Osteocyte (in vitro differentiated cells): Measurements from ENCODE around the gene SSBP4. TPM values are rescaled to one million over a fixed set of nuclear protein-coding genes. Genes with fewer than 3 reads are reported as not detected.

Experiments used
- DNase-seq: peaks from one replicate; pipeline ENCODE4 v3.0.0; 2021; ENCODE audit warnings: mixed read lengths; ENCODE audit not compliant: unreplicated experiment; ENCODE audit errors: extremely low spot score
- H3K27ac Mint-ChIP-seq: one replicate; pipeline ENCODE4 v1.8.0; 2021; ENCODE audit warnings: mild to moderate bottlenecking, mixed read lengths; ENCODE audit not compliant: unreplicated experiment
- H3K27me3 Mint-ChIP-seq: one replicate; pipeline ENCODE4 v1.8.0; 2021; ENCODE audit warnings: mixed read lengths; ENCODE audit not compliant: unreplicated experiment
- H3K36me3 Mint-ChIP-seq: one replicate; pipeline ENCODE4 v1.8.0; 2021; ENCODE audit warnings: mixed read lengths; ENCODE audit not compliant: unreplicated experiment
- H3K4me1 Mint-ChIP-seq: one replicate; pipeline ENCODE4 v1.8.0; 2021; ENCODE audit warnings: mixed read lengths; ENCODE audit not compliant: unreplicated experiment
- H3K4me3 Mint-ChIP-seq: one replicate; pipeline ENCODE4 v1.8.0; 2021; ENCODE audit warnings: mild to moderate bottlenecking, moderate library complexity, mixed read lengths; ENCODE audit not compliant: unreplicated experiment
- H3K9me3 Mint-ChIP-seq: one replicate; pipeline ENCODE4 v1.8.0; 2021; ENCODE audit warnings: mixed read lengths; ENCODE audit not compliant: unreplicated experiment
- CTCF ChIP-seq: fragments of 200-600 bp; sonication (generic); IDR thresholded peaks from 2 replicates; pipeline ENCODE4 v1.5.0; 2021; ENCODE audit warnings: antibody characterized with exemption, mild to moderate bottlenecking, moderate library complexity
- total RNA-seq: library from RNA; stranded (reverse); gene quantifications from 2 replicates; pipeline ENCODE4 v1.2.1, GENCODE V29; 2021

SSBP4 gene
- total RNA-seq, 1 donor from 2014 or later: 82.9 TPM

GRCh38 chr19:18443406-18443805 is 24.2 kb downstream of the SSBP4 start:
- no peak for DNase-seq
- H3K9me3 Mint-ChIP-seq: no peaks in the 10 kb centered on the region
- no peak overlapping the region for H3K4me3 Mint-ChIP-seq

GRCh38 chr19:18443831-18444230 is 24.6 kb downstream of the SSBP4 start:
- Mint-ChIP-seq H3K4me1 (peaks cover 19% of the 10 kb centered on the region), H3K27me3 (no peaks in the 10 kb centered on the region), H3K27ac (no peak overlapping the region), H3K36me3 (peaks cover 22% of the 10 kb centered on the region), H3K4me3 (no peak overlapping the region), H3K9me3 (no peaks in the 10 kb centered on the region)
- no peak for DNase-seq
- no peak for TF ChIP-seq CTCF

More at GRCh38 chr19:18443406-18443805, 24.2 kb downstream of the SSBP4 start:
- Mint-ChIP-seq H3K27me3 (no peaks in the 10 kb centered on the region), H3K4me1 (peaks cover 24% of the 10 kb centered on the region), H3K36me3 (peaks cover 20% of the 10 kb centered on the region), H3K27ac (no peak overlapping the region)
- no peak for TF ChIP-seq CTCF

- no peaks in the 10 kb centered on the region for H3K27me3 Mint-ChIP-seq
Observed at GRCh38 chr19:18444513-18444912, 25.3 kb downstream of the SSBP4 start.

GRCh38 chr19:18445262-18445948 is 26.2 kb downstream of the SSBP4 start:
- peaks cover 26% of the 10 kb centered on the region for H3K36me3 Mint-ChIP-seq
- H3K9me3 Mint-ChIP-seq: no peaks in the 10 kb centered on the region
- H3K4me1 Mint-ChIP-seq: peaks cover 4% of the 10 kb centered on the region
- no peak for TF ChIP-seq CTCF
- no peak overlapping the region for H3K27ac Mint-ChIP-seq
- no peak for DNase-seq
- no peak overlapping the region for H3K4me3 Mint-ChIP-seq
- H3K27me3 Mint-ChIP-seq: no peaks in the 10 kb centered on the region

More at GRCh38 chr19:18444513-18444912, 25.3 kb downstream of the SSBP4 start:
- no peaks in the 10 kb centered on the region for H3K9me3 Mint-ChIP-seq
- no peak for DNase-seq
- no peak for TF ChIP-seq CTCF
- peaks cover 13% of the 10 kb centered on the region for H3K4me1 Mint-ChIP-seq
- no peak overlapping the region for H3K4me3 Mint-ChIP-seq
- peaks cover 25% of the 10 kb centered on the region for H3K36me3 Mint-ChIP-seq
- H3K27ac Mint-ChIP-seq: no peak overlapping the region

GRCh38 chr19:18446145-18446810 is 27.1 kb downstream of the SSBP4 start:
- Mint-ChIP-seq H3K4me3 (no peak overlapping the region), H3K9me3 (no peaks in the 10 kb centered on the region), H3K27ac (no peak overlapping the region), H3K36me3 (peaks cover 28% of the 10 kb centered on the region), H3K4me1 (peaks cover 4% of the 10 kb centered on the region), H3K27me3 (no peaks in the 10 kb centered on the region)
- DNase-seq: no peak
- TF ChIP-seq CTCF: no peak
